ENCODE data around the gene NEAT1. TPM values are rescaled to one million over a fixed set of nuclear protein-coding genes. Genes with fewer than 3 reads are reported as not detected.

NEAT1 gene
- total and polyA plus RNA-seq, 9 of the 15 experiments (the other 6 are each of a cell fraction or from before 2014, with no cell fraction given), result 20.1 to 389 (median 62.8) TPM

DNA sequence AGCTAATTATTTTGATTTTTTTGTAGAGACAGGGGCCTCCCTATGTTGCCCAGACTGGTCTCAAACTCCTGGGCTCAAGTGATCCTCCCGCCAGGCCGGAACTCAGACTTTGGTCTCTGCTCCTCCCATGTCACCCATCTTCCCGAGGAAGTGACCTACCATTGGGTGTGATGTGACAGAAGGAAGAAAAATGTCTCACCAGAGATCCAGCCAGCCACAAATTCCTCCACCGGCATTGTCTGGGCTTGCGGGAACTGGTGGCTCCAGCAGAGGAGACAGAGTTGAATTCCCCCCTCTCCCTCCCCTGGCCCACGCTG, 40.9 kb upstream of the NEAT1 start (continued):
- TF ChIP-seq, protein P1, sequence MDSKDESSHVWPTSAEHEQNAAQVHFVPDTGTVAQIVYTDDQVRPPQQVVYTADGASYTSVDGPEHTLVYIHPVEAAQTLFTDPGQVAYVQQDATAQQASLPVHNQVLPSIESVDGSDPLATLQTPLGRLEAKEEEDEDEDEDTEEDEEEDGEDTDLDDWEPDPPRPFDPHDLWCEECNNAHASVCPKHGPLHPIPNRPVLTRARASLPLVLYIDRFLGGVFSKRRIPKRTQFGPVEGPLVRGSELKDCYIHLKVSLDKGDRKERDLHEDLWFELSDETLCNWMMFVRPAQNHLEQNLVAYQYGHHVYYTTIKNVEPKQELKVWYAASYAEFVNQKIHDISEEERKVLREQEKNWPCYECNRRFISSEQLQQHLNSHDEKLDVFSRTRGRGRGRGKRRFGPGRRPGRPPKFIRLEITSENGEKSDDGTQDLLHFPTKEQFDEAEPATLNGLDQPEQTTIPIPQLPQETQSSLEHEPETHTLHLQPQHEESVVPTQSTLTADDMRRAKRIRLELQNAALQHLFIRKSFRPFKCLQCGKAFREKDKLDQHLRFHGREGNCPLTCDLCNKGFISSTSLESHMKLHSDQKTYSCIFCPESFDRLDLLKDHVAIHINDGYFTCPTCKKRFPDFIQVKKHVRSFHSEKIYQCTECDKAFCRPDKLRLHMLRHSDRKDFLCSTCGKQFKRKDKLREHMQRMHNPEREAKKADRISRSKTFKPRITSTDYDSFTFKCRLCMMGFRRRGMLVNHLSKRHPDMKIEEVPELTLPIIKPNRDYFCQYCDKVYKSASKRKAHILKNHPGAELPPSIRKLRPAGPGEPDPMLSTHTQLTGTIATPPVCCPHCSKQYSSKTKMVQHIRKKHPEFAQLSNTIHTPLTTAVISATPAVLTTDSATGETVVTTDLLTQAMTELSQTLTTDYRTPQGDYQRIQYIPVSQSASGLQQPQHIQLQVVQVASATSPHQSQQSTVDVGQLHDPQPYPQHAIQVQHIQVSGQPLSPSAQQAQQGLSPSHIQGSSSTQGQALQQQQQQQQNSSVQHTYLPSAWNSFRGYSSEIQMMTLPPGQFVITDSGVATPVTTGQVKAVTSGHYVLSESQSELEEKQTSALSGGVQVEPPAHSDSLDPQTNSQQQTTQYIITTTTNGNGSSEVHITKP (IDR thresholded peaks at IDR 0.05; ENCODE audit: partially characterized antibody), result no peak
- TF ChIP-seq ZNF239 (CRISPR knock-in tag; IDR thresholded peaks at IDR 0.05) (no peak), MEF2A (IDR thresholded peaks at IDR 0.05; ENCODE audit: control insufficient read depth, low read depth, low read length) (no peak), MCM7 (IDR thresholded peaks at IDR 0.05) (no peak), EP300 (IDR thresholded peaks at IDR 0.05; ENCODE audit: low read length) (peak; percentile 54; the same call in 1 of the 2 replicates), ZNF644 (tag; IDR thresholded peaks at IDR 0.05; ENCODE audit: low read depth) (no peak; the same call in 1 of the 2 replicates), TCF3 (CRISPR knock-in tag; IDR thresholded peaks at IDR 0.05) (peak; percentile 35; the same call in 1 of the 2 replicates), ZNF551 (CRISPR knock-in tag; IDR thresholded peaks at IDR 0.05) (no peak), ZKSCAN8 (CRISPR knock-in tag; IDR thresholded peaks at IDR 0.05) (0 out of 2 replicates have a peak, but pooled peaks have one; percentile 6), ZNF253 (CRISPR knock-in tag; conservative IDR thresholded peaks at IDR 0.05) (no peak)
- TF ChIP-seq, protein P2, sequence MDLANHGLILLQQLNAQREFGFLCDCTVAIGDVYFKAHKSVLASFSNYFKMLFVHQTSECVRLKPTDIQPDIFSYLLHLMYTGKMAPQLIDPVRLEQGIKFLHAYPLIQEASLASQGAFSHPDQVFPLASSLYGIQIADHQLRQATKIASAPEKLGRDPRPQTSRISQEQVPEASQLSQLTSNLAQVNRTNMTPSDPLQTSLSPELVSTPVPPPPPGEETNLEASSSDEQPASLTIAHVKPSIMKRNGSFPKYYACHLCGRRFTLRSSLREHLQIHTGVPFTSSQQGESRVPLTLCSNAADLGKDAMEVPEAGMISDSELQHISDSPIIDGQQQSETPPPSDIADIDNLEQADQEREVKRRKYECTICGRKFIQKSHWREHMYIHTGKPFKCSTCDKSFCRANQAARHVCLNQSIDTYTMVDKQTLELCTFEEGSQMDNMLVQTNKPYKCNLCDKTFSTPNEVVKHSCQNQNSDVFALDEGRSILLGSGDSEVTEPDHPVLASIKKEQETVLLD (IDR thresholded peaks at IDR 0.05), result no peak
- TF ChIP-seq, protein P3, sequence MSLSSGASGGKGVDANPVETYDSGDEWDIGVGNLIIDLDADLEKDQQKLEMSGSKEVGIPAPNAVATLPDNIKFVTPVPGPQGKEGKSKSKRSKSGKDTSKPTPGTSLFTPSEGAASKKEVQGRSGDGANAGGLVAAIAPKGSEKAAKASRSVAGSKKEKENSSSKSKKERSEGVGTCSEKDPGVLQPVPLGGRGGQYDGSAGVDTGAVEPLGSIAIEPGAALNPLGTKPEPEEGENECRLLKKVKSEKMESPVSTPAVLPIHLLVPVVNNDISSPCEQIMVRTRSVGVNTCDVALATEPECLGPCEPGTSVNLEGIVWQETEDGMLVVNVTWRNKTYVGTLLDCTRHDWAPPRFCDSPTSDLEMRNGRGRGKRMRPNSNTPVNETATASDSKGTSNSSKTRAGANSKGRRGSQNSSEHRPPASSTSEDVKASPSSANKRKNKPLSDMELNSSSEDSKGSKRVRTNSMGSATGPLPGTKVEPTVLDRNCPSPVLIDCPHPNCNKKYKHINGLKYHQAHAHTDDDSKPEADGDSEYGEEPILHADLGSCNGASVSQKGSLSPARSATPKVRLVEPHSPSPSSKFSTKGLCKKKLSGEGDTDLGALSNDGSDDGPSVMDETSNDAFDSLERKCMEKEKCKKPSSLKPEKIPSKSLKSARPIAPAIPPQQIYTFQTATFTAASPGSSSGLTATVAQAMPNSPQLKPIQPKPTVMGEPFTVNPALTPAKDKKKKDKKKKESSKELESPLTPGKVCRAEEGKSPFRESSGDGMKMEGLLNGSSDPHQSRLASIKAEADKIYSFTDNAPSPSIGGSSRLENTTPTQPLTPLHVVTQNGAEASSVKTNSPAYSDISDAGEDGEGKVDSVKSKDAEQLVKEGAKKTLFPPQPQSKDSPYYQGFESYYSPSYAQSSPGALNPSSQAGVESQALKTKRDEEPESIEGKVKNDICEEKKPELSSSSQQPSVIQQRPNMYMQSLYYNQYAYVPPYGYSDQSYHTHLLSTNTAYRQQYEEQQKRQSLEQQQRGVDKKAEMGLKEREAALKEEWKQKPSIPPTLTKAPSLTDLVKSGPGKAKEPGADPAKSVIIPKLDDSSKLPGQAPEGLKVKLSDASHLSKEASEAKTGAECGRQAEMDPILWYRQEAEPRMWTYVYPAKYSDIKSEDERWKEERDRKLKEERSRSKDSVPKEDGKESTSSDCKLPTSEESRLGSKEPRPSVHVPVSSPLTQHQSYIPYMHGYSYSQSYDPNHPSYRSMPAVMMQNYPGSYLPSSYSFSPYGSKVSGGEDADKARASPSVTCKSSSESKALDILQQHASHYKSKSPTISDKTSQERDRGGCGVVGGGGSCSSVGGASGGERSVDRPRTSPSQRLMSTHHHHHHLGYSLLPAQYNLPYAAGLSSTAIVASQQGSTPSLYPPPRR (CRISPR knock-in tag; IDR thresholded peaks at IDR 0.05; ENCODE audit: borderline replicate concordance), result no peak

Measured in K562 (cell line).